Hepatocyte (in vitro differentiated cells): ENCODE results near the gene ADAMTS3.

Experiments
- EZH2 ChIP-seq: fragments of 200-600 bp; sonication (generic); IDR thresholded peaks from 2 replicates; pipeline ENCODE4 v1.6.1; 2016; ENCODE audit warnings: antibody characterized with exemption, mild to moderate bottlenecking, borderline replicate concordance
- EZH2phosphoT487 ChIP-seq: fragments of 200-600 bp; sonication (generic); IDR thresholded peaks from one replicate; pipeline ENCODE4 v1.6.1; 2018; ENCODE audit warnings: antibody characterized with exemption, mild to moderate bottlenecking, low read depth, moderate library complexity; ENCODE audit not compliant: unreplicated experiment, severe bottlenecking
- TF ChIP-seq, protein P1 (sequence below): fragments of 200-600 bp; sonication (generic); IDR thresholded peaks from 2 replicates; pipeline ENCODE4 v1.5.1; 2016; ENCODE audit warnings: antibody characterized with exemption, mild to moderate bottlenecking; ENCODE audit not compliant: poor library complexity

DNA sequence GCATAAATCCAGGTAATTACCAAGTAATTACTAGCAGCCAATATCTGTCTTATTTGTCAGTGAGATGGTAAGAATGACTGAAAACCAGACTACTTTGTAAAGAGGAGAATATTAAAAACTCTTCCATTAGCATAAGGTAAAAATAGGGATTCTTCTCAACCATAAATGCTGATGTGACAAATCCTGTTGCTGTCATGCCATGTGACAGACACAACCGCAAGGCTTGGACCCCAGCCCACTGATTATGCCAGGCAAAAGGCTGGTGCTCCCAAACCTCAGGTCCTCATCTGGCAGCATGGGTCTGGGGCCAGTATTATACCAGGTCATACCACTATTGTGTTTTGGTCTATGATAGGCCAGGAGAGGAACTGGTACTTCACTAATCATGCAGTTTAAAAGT lies 181.1 kb downstream of the ADAMTS3 start:
- TF ChIP-seq, protein P1, sequence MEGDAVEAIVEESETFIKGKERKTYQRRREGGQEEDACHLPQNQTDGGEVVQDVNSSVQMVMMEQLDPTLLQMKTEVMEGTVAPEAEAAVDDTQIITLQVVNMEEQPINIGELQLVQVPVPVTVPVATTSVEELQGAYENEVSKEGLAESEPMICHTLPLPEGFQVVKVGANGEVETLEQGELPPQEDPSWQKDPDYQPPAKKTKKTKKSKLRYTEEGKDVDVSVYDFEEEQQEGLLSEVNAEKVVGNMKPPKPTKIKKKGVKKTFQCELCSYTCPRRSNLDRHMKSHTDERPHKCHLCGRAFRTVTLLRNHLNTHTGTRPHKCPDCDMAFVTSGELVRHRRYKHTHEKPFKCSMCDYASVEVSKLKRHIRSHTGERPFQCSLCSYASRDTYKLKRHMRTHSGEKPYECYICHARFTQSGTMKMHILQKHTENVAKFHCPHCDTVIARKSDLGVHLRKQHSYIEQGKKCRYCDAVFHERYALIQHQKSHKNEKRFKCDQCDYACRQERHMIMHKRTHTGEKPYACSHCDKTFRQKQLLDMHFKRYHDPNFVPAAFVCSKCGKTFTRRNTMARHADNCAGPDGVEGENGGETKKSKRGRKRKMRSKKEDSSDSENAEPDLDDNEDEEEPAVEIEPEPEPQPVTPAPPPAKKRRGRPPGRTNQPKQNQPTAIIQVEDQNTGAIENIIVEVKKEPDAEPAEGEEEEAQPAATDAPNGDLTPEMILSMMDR, result no peak
- TF ChIP-seq EZH2phosphoT487 (no peak), EZH2 (no peak)
